K562 (cell line): ENCODE results near the gene ARL2. TPM values are rescaled to one million over a fixed set of nuclear protein-coding genes. Genes with fewer than 3 reads are reported as not detected.

Experiments
- ARID2 ChIP-seq: fragments of 450-650 bp; IDR thresholded peaks from 2 replicates; pipeline ENCODE4 v1.6.1; 2017; ENCODE audit warnings: antibody characterized with exemption, mild to moderate bottlenecking
- CC2D1A ChIP-seq: fragments of 450-650 bp; IDR thresholded peaks from 2 replicates; pipeline ENCODE4 v1.6.1; 2017; ENCODE audit warnings: mild to moderate bottlenecking
- DACH1 ChIP-seq: fragments of 450-650 bp; IDR thresholded peaks from 2 replicates; pipeline ENCODE4 v1.6.1; 2018; ENCODE audit not compliant: partially characterized antibody
- EHMT2 ChIP-seq: fragments of 450-650 bp; IDR thresholded peaks from 2 replicates; pipeline ENCODE4 v1.6.1; 2018; ENCODE audit warnings: antibody characterized with exemption
- EP400 ChIP-seq: fragments of 450-650 bp; IDR thresholded peaks from 2 replicates; pipeline ENCODE4 v1.6.1; 2017; ENCODE audit warnings: antibody characterized with exemption, mild to moderate bottlenecking, moderate library complexity
- FIP1L1 ChIP-seq: fragments of 200-400 bp; formaldehyde crosslinking; IDR thresholded peaks from 2 replicates; pipeline ENCODE4 v1.6.1; 2018; ENCODE audit warnings: mild to moderate bottlenecking, low read depth, low read length; ENCODE audit not compliant: poor library complexity, severe bottlenecking
- HMG20A ChIP-seq: fragments of 450-650 bp; formaldehyde crosslinking; conservative IDR thresholded peaks from 2 replicates; pipeline ENCODE4 v1.4.0; 2020; ENCODE audit warnings: mild to moderate bottlenecking, mixed read lengths
- HNRNPUL1 ChIP-seq: fragments of 200-400 bp; formaldehyde crosslinking; IDR thresholded peaks from 2 replicates; pipeline ENCODE4 v1.6.1; 2017; ENCODE audit warnings: low read length
- HSF4 ChIP-seq: fragments of 250-450 bp; sonication (Bioruptor Pico); IDR thresholded peaks from 2 replicates; pipeline ENCODE4 v2.1.2; 2022; ENCODE audit warnings: mild to moderate bottlenecking, moderate library complexity, borderline replicate concordance
- MTF1 ChIP-seq: fragments of 250-450 bp; sonication (Bioruptor Pico); IDR thresholded peaks from 2 replicates; pipeline ENCODE4 v1.9.0; 2021; ENCODE audit warnings: moderate library complexity, mild to moderate bottlenecking, inconsistent platforms, borderline replicate concordance
- NFIX ChIP-seq: fragments of 250-450 bp; sonication (Bioruptor Pico); IDR thresholded peaks from 2 replicates; pipeline ENCODE4 v1.4.0; 2020; ENCODE audit warnings: low read depth, mild to moderate bottlenecking, moderate library complexity
- RBFOX2 ChIP-seq: fragments of 200-400 bp; formaldehyde crosslinking; IDR thresholded peaks from 2 replicates; pipeline ENCODE4 v1.6.1; 2017; ENCODE audit warnings: low read depth, mild to moderate bottlenecking, low read length, moderate library complexity
- RBM15 ChIP-seq: fragments of 200-400 bp; formaldehyde crosslinking; IDR thresholded peaks from 2 replicates; pipeline ENCODE4 v1.6.1; 2018; ENCODE audit warnings: mild to moderate bottlenecking, low read length, moderate library complexity; ENCODE audit not compliant: insufficient read depth
- ZBED1 ChIP-seq: IDR thresholded peaks from 2 replicates; pipeline ENCODE4 v1.6.1; 2014
- ZBTB17 ChIP-seq: fragments of 450-650 bp; formaldehyde crosslinking; IDR thresholded peaks from 2 replicates; pipeline ENCODE4 v1.4.0; 2020; ENCODE audit warnings: mild to moderate bottlenecking
- ZNF232 ChIP-seq: sonication (generic); formaldehyde crosslinking; IDR thresholded peaks from 2 replicates; pipeline ENCODE4 v1.8.0; 2022; ENCODE audit warnings: mild to moderate bottlenecking, missing genetic modification reagents
- ZNF436 ChIP-seq: fragments of 250-450, 450-650 bp; sonication (Bioruptor Pico); formaldehyde crosslinking; IDR thresholded peaks from 2 replicates; pipeline ENCODE4 v1.7.0; 2020; ENCODE audit warnings: mild to moderate bottlenecking
- polyA plus RNA-seq, 8 experiments: library from polyadenylated mRNA; depleted of rRNA in 4 of 8; stranded (reverse) in 5 of 8; unstranded in 3 of 8; fragments of >200 nt; fragmentation: Nextera tagmentation in 2 of 8; fragmentation: Illumina TruSeq in 1 of 8; extraction: Ambion mirVana in 2 of 8; extraction: Trizol in 1 of 8; gene quantifications; 2 replicates each; pipeline versions ENCODE4 v1.2.1 to v1.2.3, GENCODE V29; 2011 to 2014; ENCODE audit warnings: inconsistent platforms in 1 of 8, missing spikeins in 1 of 8
- total RNA-seq, 7 experiments: library from RNA; depleted of rRNA in 6 of 7; stranded (reverse); fragments of >200 nt in 6 of 7; fragmentation: Illumina TruSeq in 2 of 7; extraction: Trizol in 2 of 7; gene quantifications; 2 replicates each; pipeline versions ENCODE4 v1.2.1 to v1.2.3, GENCODE V29; 2011 to 2021; ENCODE audit warnings: low replicate concordance in 1 of 7
- TF ChIP-seq, protein P1 (sequence below): fragments of 250-450 bp; sonication (Bioruptor Pico); IDR thresholded peaks from 2 replicates; pipeline ENCODE4 v1.4.0; 2020; ENCODE audit warnings: mild to moderate bottlenecking, moderate library complexity
- TF ChIP-seq, protein P2 (sequence below), 2 experiments: fragments of 450-650 bp; IDR thresholded peaks; 2 replicates each; pipeline ENCODE4 v1.6.1; 2016
- TF ChIP-seq, protein P3 (sequence below): fragments of 450-650 bp; IDR thresholded peaks from 2 replicates; pipeline ENCODE4 v1.6.1; 2017; ENCODE audit warnings: antibody characterized with exemption, mild to moderate bottlenecking
- TF ChIP-seq, protein P4 (sequence below), 2 experiments: fragments of 450-650 bp; conservative IDR thresholded peaks; 2 replicates each; pipeline ENCODE4 v1.6.1; 2017; ENCODE audit warnings: mild to moderate bottlenecking in 2 of 2, moderate library complexity in 2 of 2

The ARL2 gene
- total and polyA plus RNA-seq, 9 of the 15 experiments (the other 6 are each of a cell fraction or from before 2014, with no cell fraction given), result 5.7 to 154 (median 92.2) TPM

DNA sequence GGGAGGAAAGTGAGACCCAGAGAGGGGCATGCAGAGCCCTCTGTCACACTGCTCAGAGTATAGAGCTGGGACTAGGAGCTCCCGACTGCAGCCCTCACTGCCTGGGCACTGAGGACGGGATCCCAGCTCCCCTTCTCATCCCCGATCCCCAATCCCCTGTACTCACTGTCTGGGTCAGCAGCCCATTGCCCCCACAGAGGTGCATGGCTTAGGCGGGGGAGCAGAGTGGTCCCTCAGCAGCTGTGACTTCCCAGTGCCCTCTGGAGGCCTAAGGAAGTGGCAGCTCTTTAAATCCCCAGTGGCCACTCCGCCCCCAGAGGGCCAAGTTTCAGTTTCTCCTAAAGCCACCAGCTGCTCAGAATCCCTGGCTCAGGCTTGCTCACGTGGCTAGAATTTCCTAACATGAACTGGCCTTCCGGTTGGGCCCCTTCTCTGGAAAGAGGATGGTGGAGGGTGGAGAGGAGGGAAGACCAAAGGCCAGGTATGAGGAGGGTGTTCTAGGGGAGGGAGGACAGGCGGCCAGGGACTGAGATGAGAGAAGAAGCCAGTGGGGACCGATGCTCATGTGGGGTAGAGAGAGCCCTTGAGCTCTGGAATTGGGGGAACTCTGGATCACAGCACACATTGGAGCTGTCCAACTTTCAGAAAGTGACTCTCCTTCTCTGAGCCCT is 17.1 kb upstream of the ARL2 start, which contains the start of gene BATF2 (continued):
- no peak for TF ChIP-seq MTF1 (CRISPR knock-in tag)
- peak; percentile 82 for TF ChIP-seq EHMT2
- TF ChIP-seq, protein P1, sequence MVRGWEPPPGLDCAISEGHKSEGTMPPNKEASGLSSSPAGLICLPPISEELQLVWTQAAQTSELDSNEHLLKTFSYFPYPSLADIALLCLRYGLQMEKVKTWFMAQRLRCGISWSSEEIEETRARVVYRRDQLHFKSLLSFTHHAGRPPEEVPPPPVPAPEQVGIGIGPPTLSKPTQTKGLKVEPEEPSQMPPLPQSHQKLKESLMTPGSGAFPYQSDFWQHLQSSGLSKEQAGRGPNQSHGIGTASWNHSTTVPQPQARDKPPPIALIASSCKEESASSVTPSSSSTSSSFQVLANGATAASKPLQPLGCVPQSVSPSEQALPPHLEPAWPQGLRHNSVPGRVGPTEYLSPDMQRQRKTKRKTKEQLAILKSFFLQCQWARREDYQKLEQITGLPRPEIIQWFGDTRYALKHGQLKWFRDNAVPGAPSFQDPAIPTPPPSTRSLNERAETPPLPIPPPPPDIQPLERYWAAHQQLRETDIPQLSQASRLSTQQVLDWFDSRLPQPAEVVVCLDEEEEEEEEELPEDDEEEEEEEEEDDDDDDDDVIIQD (CRISPR knock-in tag), result no peak
- TF ChIP-seq DACH1, result peak; percentile 78
- TF ChIP-seq EP400, result peak; percentile 80
- TF ChIP-seq NFIX (CRISPR knock-in tag), result no peak
- TF ChIP-seq ZNF232 (CRISPR knock-in tag), result 0 out of 2 replicates have a peak, but pooled peaks have one; percentile 51
- TF ChIP-seq CC2D1A, result no peak; the same call in 1 of the 2 replicates
- TF ChIP-seq, protein P2, sequence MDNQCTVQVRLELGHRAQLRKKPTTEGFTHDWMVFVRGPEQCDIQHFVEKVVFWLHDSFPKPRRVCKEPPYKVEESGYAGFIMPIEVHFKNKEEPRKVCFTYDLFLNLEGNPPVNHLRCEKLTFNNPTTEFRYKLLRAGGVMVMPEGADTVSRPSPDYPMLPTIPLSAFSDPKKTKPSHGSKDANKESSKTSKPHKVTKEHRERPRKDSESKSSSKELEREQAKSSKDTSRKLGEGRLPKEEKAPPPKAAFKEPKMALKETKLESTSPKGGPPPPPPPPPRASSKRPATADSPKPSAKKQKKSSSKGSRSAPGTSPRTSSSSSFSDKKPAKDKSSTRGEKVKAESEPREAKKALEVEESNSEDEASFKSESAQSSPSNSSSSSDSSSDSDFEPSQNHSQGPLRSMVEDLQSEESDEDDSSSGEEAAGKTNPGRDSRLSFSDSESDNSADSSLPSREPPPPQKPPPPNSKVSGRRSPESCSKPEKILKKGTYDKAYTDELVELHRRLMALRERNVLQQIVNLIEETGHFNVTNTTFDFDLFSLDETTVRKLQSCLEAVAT (IDR thresholded peaks at IDR 0.05), result no peak
- TF ChIP-seq RBM15, result no peak
- TF ChIP-seq HSF4, result no peak
- TF ChIP-seq HMG20A, result no peak
- TF ChIP-seq ZBTB17 (CRISPR knock-in tag), result no peak; the same call in 1 of the 2 replicates
- TF ChIP-seq, protein P3, sequence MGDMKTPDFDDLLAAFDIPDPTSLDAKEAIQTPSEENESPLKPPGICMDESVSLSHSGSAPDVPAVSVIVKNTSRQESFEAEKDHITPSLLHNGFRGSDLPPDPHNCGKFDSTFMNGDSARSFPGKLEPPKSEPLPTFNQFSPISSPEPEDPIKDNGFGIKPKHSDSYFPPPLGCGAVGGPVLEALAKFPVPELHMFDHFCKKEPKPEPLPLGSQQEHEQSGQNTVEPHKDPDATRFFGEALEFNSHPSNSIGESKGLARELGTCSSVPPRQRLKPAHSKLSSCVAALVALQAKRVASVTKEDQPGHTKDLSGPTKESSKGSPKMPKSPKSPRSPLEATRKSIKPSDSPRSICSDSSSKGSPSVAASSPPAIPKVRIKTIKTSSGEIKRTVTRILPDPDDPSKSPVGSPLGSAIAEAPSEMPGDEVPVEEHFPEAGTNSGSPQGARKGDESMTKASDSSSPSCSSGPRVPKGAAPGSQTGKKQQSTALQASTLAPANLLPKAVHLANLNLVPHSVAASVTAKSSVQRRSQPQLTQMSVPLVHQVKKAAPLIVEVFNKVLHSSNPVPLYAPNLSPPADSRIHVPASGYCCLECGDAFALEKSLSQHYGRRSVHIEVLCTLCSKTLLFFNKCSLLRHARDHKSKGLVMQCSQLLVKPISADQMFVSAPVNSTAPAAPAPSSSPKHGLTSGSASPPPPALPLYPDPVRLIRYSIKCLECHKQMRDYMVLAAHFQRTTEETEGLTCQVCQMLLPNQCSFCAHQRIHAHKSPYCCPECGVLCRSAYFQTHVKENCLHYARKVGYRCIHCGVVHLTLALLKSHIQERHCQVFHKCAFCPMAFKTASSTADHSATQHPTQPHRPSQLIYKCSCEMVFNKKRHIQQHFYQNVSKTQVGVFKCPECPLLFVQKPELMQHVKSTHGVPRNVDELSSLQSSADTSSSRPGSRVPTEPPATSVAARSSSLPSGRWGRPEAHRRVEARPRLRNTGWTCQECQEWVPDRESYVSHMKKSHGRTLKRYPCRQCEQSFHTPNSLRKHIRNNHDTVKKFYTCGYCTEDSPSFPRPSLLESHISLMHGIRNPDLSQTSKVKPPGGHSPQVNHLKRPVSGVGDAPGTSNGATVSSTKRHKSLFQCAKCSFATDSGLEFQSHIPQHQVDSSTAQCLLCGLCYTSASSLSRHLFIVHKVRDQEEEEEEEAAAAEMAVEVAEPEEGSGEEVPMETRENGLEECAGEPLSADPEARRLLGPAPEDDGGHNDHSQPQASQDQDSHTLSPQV, result peak; percentile 87
- TF ChIP-seq ZBED1, result no peak
- TF ChIP-seq FIP1L1, result no peak
- TF ChIP-seq ARID2, result peak; percentile 54; the same call in 1 of the 2 replicates
- TF ChIP-seq, protein P4, sequence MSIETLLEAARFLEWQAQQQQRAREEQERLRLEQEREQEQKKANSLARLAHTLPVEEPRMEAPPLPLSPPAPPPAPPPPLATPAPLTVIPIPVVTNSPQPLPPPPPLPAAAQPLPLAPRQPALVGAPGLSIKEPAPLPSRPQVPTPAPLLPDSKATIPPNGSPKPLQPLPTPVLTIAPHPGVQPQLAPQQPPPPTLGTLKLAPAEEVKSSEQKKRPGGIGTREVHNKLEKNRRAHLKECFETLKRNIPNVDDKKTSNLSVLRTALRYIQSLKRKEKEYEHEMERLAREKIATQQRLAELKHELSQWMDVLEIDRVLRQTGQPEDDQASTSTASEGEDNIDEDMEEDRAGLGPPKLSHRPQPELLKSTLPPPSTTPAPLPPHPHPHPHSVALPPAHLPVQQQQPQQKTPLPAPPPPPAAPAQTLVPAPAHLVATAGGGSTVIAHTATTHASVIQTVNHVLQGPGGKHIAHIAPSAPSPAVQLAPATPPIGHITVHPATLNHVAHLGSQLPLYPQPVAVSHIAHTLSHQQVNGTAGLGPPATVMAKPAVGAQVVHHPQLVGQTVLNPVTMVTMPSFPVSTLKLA (conservative IDR thresholded peaks at IDR 0.05), result peak in 1 of 2 experiments; percentile 89
- peak; percentile 74 for TF ChIP-seq RBFOX2
- no peak for TF ChIP-seq HNRNPUL1
- TF ChIP-seq ZNF436 (CRISPR knock-in tag), result no peak
